Erythroblast (primary cell): ENCODE data around the gene WNT7A.

ENCODE experiments used
- DNase-seq, 2 experiments: peaks; one replicate each; lab custom pipeline; 2025; lab: John Stamatoyannopoulos, UW
- GATA1 ChIP-seq: IDR thresholded peaks from 2 replicates; pipeline ENCODE4 v1.6.1; 2011; ENCODE audit warnings: low read depth, mild to moderate bottlenecking, control low read depth, low read length, moderate library complexity
- POLR2A ChIP-seq: IDR thresholded peaks from 2 replicates; pipeline ENCODE4 v1.6.1; 2011; ENCODE audit warnings: mild to moderate bottlenecking, low read length

WNT7A gene

GRCh38 chr3:13852638-13853009 lies 27.2 kb downstream of the WNT7A start:
- DNase-seq = no peak
- no peak for TF ChIP-seq GATA1
- TF ChIP-seq POLR2A = no peak

GRCh38 chr3:13851997-13852637 lies 27.8 kb downstream of the WNT7A start:
- TF ChIP-seq GATA1 = no peak
- no peak for TF ChIP-seq POLR2A

DNA sequence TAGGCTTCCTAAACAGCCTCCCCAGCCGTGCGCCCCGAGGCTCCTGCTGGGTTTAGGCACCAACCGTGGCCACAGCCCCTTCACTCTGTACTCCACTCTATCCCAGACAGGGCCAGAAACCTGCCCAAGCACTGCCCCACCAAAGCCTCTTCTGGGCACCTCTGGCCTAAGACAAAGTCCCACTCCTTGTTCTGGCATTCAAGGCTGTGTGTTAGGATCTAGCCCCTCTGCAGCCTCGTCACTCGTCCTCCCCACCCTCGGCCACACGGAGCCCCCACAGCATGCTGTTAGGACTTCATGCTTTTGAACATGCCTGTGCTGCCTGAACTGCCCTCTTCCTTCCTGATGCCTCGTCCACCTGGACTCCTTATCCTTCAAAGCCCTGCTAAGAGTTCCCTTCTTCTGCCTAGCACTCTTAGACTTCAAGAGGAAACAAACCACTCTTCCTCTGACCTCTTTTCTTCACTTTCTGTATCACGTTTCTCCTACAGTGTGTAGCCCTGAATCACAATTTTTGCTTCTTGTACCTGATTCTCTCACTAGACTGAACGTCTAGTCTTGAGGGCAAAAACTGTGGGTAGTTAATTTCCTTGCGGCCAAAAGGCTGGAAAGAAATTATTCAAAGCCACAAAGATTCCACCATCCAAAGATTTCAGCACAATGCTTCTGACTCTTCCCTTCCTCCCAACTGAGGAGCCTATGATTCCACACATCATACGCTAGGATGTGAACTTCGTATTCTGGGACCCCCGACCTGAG lies 28.6 kb downstream of the WNT7A start:
- TF ChIP-seq GATA1 = no peak
- TF ChIP-seq POLR2A = no peak
- no peak for DNase-seq

More at GRCh38 chr3:13851997-13852637, 27.8 kb downstream of the WNT7A start:
- no peak for DNase-seq

GRCh38 chr3:13850161-13850945 lies 29.5 kb downstream of the WNT7A start:
- DNase-seq = no peak

DNA sequence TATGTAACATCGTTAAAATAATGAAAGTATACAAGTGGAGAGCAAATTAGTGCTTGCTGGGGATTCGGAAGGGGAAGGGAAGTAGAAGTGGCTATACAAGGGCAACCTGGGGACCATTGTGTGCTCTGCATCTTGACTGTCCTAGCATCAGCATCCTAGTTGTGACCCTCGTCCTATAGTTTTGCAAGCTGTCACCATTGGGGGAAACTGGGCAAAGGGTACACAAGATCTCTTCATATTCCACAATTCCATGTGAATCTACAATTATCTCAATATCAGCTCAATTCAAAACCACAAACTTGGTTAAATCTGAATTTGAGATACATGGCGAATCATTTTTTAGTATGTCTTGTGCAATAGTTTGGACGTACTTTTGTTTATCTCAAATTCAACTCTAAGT lies 30.9 kb downstream of the WNT7A start:
- TF ChIP-seq GATA1 (no peak), POLR2A (no peak)
- no peak for DNase-seq

More at GRCh38 chr3:13850161-13850945, 29.5 kb downstream of the WNT7A start:
- TF ChIP-seq POLR2A (no peak), GATA1 (no peak)

- TF ChIP-seq GATA1 (no peak), POLR2A (no peak)
These were observed 32.9 kb downstream of the WNT7A start for GRCh38 chr3:13846716-13847570.

DNA sequence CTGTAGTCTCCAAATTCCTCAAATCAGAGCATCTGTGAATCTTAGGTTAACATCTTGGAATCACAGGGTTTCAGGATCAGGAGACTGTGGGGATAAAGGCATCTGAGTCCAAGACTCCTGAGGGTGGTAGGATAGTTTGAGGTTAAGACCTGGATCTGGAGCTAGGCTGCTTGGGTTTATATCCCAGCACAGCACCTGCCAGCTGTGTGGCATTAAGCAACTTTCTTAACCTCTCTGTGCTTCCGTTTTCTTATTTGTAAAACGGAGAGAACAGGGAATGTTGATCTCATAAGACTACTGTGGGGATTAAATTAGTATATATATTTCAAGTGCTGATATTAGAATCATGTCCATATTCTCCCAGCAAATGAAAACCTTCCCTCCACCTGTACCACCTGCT lies 33.6 kb downstream of the WNT7A start:
- DNase-seq = no peak

More at GRCh38 chr3:13846716-13847570, 32.9 kb downstream of the WNT7A start:
- no peak for DNase-seq

DNA sequence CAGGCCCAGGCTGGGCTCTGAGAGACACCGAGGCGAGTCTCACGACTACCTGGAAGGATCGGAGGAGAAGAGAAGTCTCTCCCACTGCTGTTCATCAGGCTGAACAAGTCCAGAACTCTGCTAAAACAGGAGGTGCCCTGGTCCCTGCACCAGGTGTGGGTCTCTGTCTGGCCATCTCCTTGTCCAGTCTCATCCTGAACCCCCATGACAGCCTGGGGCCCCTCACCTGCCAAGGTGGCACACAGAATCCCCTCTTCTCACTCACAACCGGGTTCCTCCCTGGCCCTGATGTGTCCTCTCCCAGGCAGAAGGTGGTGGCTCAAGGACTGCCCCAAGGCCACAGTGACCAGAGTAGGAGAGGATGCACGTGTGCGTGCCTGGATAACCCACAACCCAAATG lies 34.1 kb downstream of the WNT7A start:
- no peak for DNase-seq
- TF ChIP-seq POLR2A (no peak), GATA1 (no peak)

More for the DNA sequence above, 33.6 kb downstream of the WNT7A start:
- TF ChIP-seq GATA1 (no peak), POLR2A (no peak)

DNA sequence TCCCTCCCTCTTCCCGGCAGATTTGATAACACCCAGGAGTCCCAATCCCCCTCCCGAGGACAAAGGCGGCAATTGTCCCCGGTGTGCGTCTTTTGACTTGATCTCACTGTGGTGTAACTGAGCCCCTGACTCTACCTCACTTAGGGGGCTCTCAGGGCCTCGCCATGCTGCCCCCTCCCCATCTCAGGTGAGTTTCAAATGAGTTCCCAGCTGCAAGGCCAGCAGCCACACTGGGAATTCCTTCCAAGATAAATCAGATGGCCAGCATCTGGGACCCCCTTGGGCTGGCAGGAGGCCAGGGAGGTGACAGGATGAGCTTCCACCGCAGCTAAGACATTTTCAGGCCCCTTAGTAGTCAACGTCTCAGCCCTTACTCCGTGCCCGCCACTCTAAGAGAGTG lies 35.0 kb downstream of the WNT7A start:
- DNase-seq = no peak

GRCh38 chr3:13844286-13844685 lies 35.6 kb downstream of the WNT7A start:
- DNase-seq = no peak
- TF ChIP-seq GATA1 (no peak), POLR2A (no peak)

More for the DNA sequence above, 35.0 kb downstream of the WNT7A start:
- TF ChIP-seq GATA1 (no peak), POLR2A (no peak)

GRCh38 chr3:13843351-13843750 lies 36.5 kb downstream of the WNT7A start:
- no peak for TF ChIP-seq GATA1
- no peak for TF ChIP-seq POLR2A
- DNase-seq = no peak

- TF ChIP-seq POLR2A (no peak), GATA1 (no peak)
- DNase-seq = no peak
These were observed 37.6 kb downstream of the WNT7A start for GRCh38 chr3:13842226-13842625.

GRCh38 chr3:13841826-13842225 lies 38.0 kb downstream of the WNT7A start:
- TF ChIP-seq POLR2A = no peak
- TF ChIP-seq GATA1 = no peak
- no peak for DNase-seq
